SK-N-SH treated with all-trans-retinoic acid at 6 μM for 48 hours (cell line): ENCODE data around the gene VWF.

Source experiments
- ARNTL ChIP-seq: fragments of 450-650 bp; formaldehyde crosslinking; IDR thresholded peaks from 2 replicates; pipeline ENCODE4 v1.5.0; 2020; ENCODE audit warnings: low read depth, mild to moderate bottlenecking, moderate library complexity, borderline replicate concordance
- BACH2 ChIP-seq: fragments of 250-450 bp; sonication (Bioruptor Pico); IDR thresholded peaks from 2 replicates; pipeline ENCODE4 v1.9.0; 2021; ENCODE audit warnings: mild to moderate bottlenecking, borderline replicate concordance
- CSDC2 ChIP-seq: fragments of 250-450 bp; sonication (Bioruptor Pico); IDR thresholded peaks from 2 replicates; pipeline ENCODE4 v1.5.0; 2020; ENCODE audit warnings: mild to moderate bottlenecking, moderate library complexity
- ESRRG ChIP-seq: fragments of 250-450 bp; sonication (Bioruptor Pico); IDR thresholded peaks from 2 replicates; pipeline ENCODE4 v1.6.1; 2021; ENCODE audit warnings: mild to moderate bottlenecking
- RARB ChIP-seq: fragments of 250-450 bp; sonication (Bioruptor Pico); IDR thresholded peaks from 2 replicates; pipeline ENCODE4 v1.8.0; 2021; ENCODE audit warnings: mild to moderate bottlenecking, moderate library complexity
- TOX ChIP-seq: fragments of 250-450 bp; sonication (Bioruptor Pico); IDR thresholded peaks from 2 replicates; pipeline ENCODE4 v1.8.0; 2021; ENCODE audit warnings: mild to moderate bottlenecking, moderate library complexity, borderline replicate concordance
- ZC3H10 ChIP-seq: fragments of 250-450 bp; sonication (Bioruptor Pico); IDR thresholded peaks from 2 replicates; pipeline ENCODE4 v1.5.1; 2021; ENCODE audit warnings: mild to moderate bottlenecking, moderate library complexity
- ZNF70 ChIP-seq: fragments of 450-650 bp; formaldehyde crosslinking; IDR thresholded peaks from 2 replicates; pipeline ENCODE4 v1.5.0; 2020; ENCODE audit warnings: mild to moderate bottlenecking, moderate library complexity
- ZNF8 ChIP-seq: fragments of 450-650 bp; formaldehyde crosslinking; IDR thresholded peaks from 2 replicates; pipeline ENCODE4 v1.5.0; 2020; ENCODE audit warnings: mild to moderate bottlenecking, moderate library complexity
- TF ChIP-seq, protein P1 (sequence below): fragments of 250-450 bp; sonication (Bioruptor Pico); IDR thresholded peaks from 2 replicates; pipeline ENCODE4 v1.8.0; 2021; ENCODE audit warnings: low read depth, mild to moderate bottlenecking, moderate library complexity, borderline replicate concordance
- TF ChIP-seq, protein P2 (sequence below): fragments of 250-450 bp; sonication (Bioruptor Pico); IDR thresholded peaks from 2 replicates; pipeline ENCODE4 v1.8.0; 2020; ENCODE audit warnings: mild to moderate bottlenecking, moderate library complexity, borderline replicate concordance
- TF ChIP-seq, protein P3 (sequence below): fragments of 250-450 bp; sonication (Bioruptor Pico); IDR thresholded peaks from 2 replicates; pipeline ENCODE4 v1.5.1; 2020; ENCODE audit warnings: low read depth, mild to moderate bottlenecking, moderate library complexity
- TF ChIP-seq, protein P4 (sequence below): fragments of 250-450 bp; sonication (Bioruptor Pico); IDR thresholded peaks from 2 replicates; pipeline ENCODE4 v1.5.0; 2020; ENCODE audit warnings: mild to moderate bottlenecking, moderate library complexity

DNA sequence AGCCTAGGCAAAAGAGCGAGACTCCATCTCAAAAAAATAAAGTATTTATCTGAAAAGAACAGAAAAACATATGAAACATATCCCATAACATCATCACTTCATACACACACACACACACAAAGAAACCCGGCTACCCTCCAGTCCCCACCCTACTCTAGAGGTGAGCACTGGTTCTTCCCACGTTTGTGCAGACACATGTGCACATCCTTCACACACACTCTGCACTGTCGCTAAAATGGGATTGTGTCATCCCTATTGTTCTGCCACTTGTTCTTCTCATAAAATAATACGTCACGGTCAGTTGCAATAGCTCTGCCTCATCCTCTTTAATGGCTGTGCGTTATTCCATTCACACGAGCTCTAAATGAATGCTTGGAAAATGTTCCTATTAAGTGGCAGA is 93.5 kb downstream of the VWF start:
- TF ChIP-seq, protein P1, sequence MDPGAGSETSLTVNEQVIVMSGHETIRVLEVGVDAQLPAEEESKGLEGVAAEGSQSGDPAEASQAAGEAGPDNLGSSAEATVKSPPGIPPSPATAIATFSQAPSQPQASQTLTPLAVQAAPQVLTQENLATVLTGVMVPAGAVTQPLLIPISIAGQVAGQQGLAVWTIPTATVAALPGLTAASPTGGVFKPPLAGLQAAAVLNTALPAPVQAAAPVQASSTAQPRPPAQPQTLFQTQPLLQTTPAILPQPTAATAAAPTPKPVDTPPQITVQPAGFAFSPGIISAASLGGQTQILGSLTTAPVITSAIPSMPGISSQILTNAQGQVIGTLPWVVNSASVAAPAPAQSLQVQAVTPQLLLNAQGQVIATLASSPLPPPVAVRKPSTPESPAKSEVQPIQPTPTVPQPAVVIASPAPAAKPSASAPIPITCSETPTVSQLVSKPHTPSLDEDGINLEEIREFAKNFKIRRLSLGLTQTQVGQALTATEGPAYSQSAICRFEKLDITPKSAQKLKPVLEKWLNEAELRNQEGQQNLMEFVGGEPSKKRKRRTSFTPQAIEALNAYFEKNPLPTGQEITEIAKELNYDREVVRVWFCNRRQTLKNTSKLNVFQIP: no peak
- TF ChIP-seq ARNTL (CRISPR knock-in tag) (no peak), ZC3H10 (CRISPR knock-in tag) (no peak), RARB (CRISPR knock-in tag) (no peak), BACH2 (CRISPR knock-in tag) (no peak), ESRRG (CRISPR knock-in tag) (no peak), ZNF8 (CRISPR knock-in tag) (no peak), ZNF70 (CRISPR knock-in tag) (no peak), TOX (CRISPR knock-in tag) (no peak), CSDC2 (CRISPR knock-in tag) (no peak)
- TF ChIP-seq, protein P2, sequence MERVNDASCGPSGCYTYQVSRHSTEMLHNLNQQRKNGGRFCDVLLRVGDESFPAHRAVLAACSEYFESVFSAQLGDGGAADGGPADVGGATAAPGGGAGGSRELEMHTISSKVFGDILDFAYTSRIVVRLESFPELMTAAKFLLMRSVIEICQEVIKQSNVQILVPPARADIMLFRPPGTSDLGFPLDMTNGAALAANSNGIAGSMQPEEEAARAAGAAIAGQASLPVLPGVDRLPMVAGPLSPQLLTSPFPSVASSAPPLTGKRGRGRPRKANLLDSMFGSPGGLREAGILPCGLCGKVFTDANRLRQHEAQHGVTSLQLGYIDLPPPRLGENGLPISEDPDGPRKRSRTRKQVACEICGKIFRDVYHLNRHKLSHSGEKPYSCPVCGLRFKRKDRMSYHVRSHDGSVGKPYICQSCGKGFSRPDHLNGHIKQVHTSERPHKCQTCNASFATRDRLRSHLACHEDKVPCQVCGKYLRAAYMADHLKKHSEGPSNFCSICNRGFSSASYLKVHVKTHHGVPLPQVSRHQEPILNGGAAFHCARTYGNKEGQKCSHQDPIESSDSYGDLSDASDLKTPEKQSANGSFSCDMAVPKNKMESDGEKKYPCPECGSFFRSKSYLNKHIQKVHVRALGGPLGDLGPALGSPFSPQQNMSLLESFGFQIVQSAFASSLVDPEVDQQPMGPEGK: no peak
- TF ChIP-seq, protein P3, sequence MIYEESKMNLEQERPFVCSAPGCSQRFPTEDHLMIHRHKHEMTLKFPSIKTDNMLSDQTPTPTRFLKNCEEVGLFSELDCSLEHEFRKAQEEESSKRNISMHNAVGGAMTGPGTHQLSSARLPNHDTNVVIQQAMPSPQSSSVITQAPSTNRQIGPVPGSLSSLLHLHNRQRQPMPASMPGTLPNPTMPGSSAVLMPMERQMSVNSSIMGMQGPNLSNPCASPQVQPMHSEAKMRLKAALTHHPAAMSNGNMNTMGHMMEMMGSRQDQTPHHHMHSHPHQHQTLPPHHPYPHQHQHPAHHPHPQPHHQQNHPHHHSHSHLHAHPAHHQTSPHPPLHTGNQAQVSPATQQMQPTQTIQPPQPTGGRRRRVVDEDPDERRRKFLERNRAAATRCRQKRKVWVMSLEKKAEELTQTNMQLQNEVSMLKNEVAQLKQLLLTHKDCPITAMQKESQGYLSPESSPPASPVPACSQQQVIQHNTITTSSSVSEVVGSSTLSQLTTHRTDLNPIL (CRISPR knock-in tag): no peak
- TF ChIP-seq, protein P4, sequence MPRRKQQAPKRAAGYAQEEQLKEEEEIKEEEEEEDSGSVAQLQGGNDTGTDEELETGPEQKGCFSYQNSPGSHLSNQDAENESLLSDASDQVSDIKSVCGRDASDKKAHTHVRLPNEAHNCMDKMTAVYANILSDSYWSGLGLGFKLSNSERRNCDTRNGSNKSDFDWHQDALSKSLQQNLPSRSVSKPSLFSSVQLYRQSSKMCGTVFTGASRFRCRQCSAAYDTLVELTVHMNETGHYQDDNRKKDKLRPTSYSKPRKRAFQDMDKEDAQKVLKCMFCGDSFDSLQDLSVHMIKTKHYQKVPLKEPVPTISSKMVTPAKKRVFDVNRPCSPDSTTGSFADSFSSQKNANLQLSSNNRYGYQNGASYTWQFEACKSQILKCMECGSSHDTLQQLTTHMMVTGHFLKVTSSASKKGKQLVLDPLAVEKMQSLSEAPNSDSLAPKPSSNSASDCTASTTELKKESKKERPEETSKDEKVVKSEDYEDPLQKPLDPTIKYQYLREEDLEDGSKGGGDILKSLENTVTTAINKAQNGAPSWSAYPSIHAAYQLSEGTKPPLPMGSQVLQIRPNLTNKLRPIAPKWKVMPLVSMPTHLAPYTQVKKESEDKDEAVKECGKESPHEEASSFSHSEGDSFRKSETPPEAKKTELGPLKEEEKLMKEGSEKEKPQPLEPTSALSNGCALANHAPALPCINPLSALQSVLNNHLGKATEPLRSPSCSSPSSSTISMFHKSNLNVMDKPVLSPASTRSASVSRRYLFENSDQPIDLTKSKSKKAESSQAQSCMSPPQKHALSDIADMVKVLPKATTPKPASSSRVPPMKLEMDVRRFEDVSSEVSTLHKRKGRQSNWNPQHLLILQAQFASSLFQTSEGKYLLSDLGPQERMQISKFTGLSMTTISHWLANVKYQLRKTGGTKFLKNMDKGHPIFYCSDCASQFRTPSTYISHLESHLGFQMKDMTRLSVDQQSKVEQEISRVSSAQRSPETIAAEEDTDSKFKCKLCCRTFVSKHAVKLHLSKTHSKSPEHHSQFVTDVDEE (CRISPR knock-in tag): no peak
